Neural progenitor cell (in vitro differentiated cells): Measurements from ENCODE around the gene ANKS1B. TPM values are rescaled to one million over a fixed set of nuclear protein-coding genes. Genes with fewer than 3 reads are reported as not detected.
"Not testable (repeated sequence)": the region's sequence is repeated elsewhere in the genome, so short reads cannot be mapped to it uniquely, and the experiment has no call there.

ENCODE experiments used
- DNase-seq: peaks from one replicate; pipeline ENCODE4 v3.0.0-alpha.2; 2016; ENCODE audit warnings: low spot score
- H2AFZ ChIP-seq: fragments of 200-600 bp; sonication (generic); replicated peaks from 2 replicates; pipeline ENCODE4 v1.6.1; 2016; ENCODE audit warnings: antibody characterized with exemption
- H3F3A ChIP-seq: fragments of 200-600 bp; sonication (generic); 2 replicates; pipeline ENCODE4 v1.6.1; 2016; ENCODE audit warnings: antibody characterized with exemption, low read depth
- H3K27ac ChIP-seq: fragments of 200-600 bp; sonication (generic); 2 replicates; pipeline ENCODE4 v1.5.1; 2016; ENCODE audit warnings: mild to moderate bottlenecking
- H3K27me3 ChIP-seq: fragments of 200-600 bp; sonication (generic); 2 replicates; pipeline ENCODE4 v1.6.1; 2016; ENCODE audit warnings: mild to moderate bottlenecking, moderate library complexity
- H3K36me3 ChIP-seq: fragments of 200-600 bp; sonication (generic); 2 replicates; pipeline ENCODE4 v1.5.1; 2016
- H3K4me1 ChIP-seq: fragments of 200-600 bp; sonication (generic); 2 replicates; pipeline ENCODE4 v1.6.1; 2016; ENCODE audit warnings: mixed run types
- H3K4me2 ChIP-seq: fragments of 200-600 bp; sonication (generic); 2 replicates; pipeline ENCODE4 v1.6.1; 2016
- H3K4me3 ChIP-seq: fragments of 200-600 bp; sonication (generic); 2 replicates; pipeline ENCODE4 v1.5.1; 2016
- H3K79me2 ChIP-seq: fragments of 200-600 bp; sonication (generic); 2 replicates; pipeline ENCODE4 v1.6.1; 2016; ENCODE audit warnings: low read depth
- H3K9ac ChIP-seq: fragments of 200-600 bp; sonication (generic); 2 replicates; pipeline ENCODE4 v1.6.1; 2016
- H3K9me3 ChIP-seq: fragments of 200-600 bp; sonication (generic); 2 replicates; pipeline ENCODE4 v1.5.1; 2016; ENCODE audit warnings: low read depth
- H4K20me1 ChIP-seq: fragments of 200-600 bp; sonication (generic); 2 replicates; pipeline ENCODE4 v1.6.1; 2016; ENCODE audit warnings: low read depth
- H3K27ac Mint-ChIP-seq: 3 replicates; pipeline ENCODE4 v1.8.0; 2021; ENCODE audit warnings: mixed read lengths
- H3K27me3 Mint-ChIP-seq: 2 replicates; pipeline ENCODE4 v1.8.0; 2022; ENCODE audit warnings: low read depth, mild to moderate bottlenecking, inconsistent platforms, moderate library complexity, mixed read lengths; ENCODE audit not compliant: insufficient read depth
- H3K36me3 Mint-ChIP-seq: 3 replicates; pipeline ENCODE4 v1.8.0; 2021; ENCODE audit warnings: mixed read lengths
- H3K4me1 Mint-ChIP-seq: 3 replicates; pipeline ENCODE4 v1.8.0; 2021; ENCODE audit warnings: mixed read lengths
- H3K4me3 Mint-ChIP-seq: 3 replicates; pipeline ENCODE4 v1.8.0; 2021; ENCODE audit warnings: mild to moderate bottlenecking, moderate library complexity, mixed read lengths
- H3K9me3 Mint-ChIP-seq: 3 replicates; pipeline ENCODE4 v1.8.0; 2020; ENCODE audit warnings: mixed read lengths
- CTCF ChIP-seq: fragments of 200-600 bp; sonication (generic); IDR thresholded peaks from 2 replicates; pipeline ENCODE4 v1.5.1; 2017; ENCODE audit warnings: antibody characterized with exemption, mild to moderate bottlenecking
- EZH2 ChIP-seq: fragments of 200-600 bp; sonication (generic); IDR thresholded peaks from 2 replicates; pipeline ENCODE4 v1.6.1; 2017; ENCODE audit warnings: antibody characterized with exemption, mild to moderate bottlenecking, moderate library complexity
- EZH2phosphoT487 ChIP-seq: fragments of 200-600 bp; sonication (generic); IDR thresholded peaks from 2 replicates; pipeline ENCODE4 v1.6.1; 2017; ENCODE audit warnings: antibody characterized with exemption
- total RNA-seq: library from RNA; depleted of rRNA; stranded (reverse); fragments of >200 nt; gene quantifications from 2 replicates; pipeline ENCODE4 v1.2.3, GENCODE V29; 2015; ENCODE audit warnings: low replicate concordance

ANKS1B gene
- total RNA-seq, 1 donor from 2014 or later: 7.9 TPM

- Histone ChIP-seq H3F3A (no peaks in the 10 kb centered on the region), H3K27me3 (no peaks in the 10 kb centered on the region), H4K20me1 (no peaks in the 10 kb centered on the region), H3K9ac (no peak overlapping the region), H3K9me3 (no peaks in the 10 kb centered on the region), H3K27ac (no peak overlapping the region), H3K4me1 (peaks cover 4% of the 10 kb centered on the region), H3K79me2 (no peaks in the 10 kb centered on the region), H3K36me3 (no peaks in the 10 kb centered on the region), H2AFZ (no peak overlapping the region), H3K4me3 (no peak overlapping the region), H3K4me2 (no peak overlapping the region)
- no peak for TF ChIP-seq EZH2phosphoT487
- TF ChIP-seq CTCF: no peak
- no peak for TF ChIP-seq EZH2
- DNase-seq: no peak
- Mint-ChIP-seq H3K4me1 (no peaks in the 10 kb centered on the region), H3K27ac (no peak overlapping the region), H3K4me3 (no peak overlapping the region), H3K36me3 (no peaks in the 10 kb centered on the region), H3K9me3 (no peaks in the 10 kb centered on the region), H3K27me3 (no peaks in the 10 kb centered on the region)
Measured at GRCh38 chr12:99804715-99805114, 180.0 kb downstream of the ANKS1B start.

- Mint-ChIP-seq H3K27ac (no peak overlapping the region), H3K4me1 (no peaks in the 10 kb centered on the region), H3K4me3 (no peak overlapping the region), H3K36me3 (no peaks in the 10 kb centered on the region), H3K27me3 (peaks cover 3% of the 10 kb centered on the region), H3K9me3 (no peaks in the 10 kb centered on the region)
- no peak for DNase-seq
- TF ChIP-seq EZH2 (no peak), CTCF (no peak), EZH2phosphoT487 (no peak)
- H3K4me3 ChIP-seq: no peak overlapping the region
- no peaks in the 10 kb centered on the region for H3K27me3 ChIP-seq
- peaks cover 4% of the 10 kb centered on the region for H3K4me1 ChIP-seq
- no peak overlapping the region for H3K9ac ChIP-seq
- H3K4me2 ChIP-seq: no peak overlapping the region
- no peak overlapping the region for H3K27ac ChIP-seq
- H3K79me2 ChIP-seq: no peaks in the 10 kb centered on the region
- H3F3A ChIP-seq: no peaks in the 10 kb centered on the region
- H3K9me3 ChIP-seq: no peaks in the 10 kb centered on the region
- H2AFZ ChIP-seq: no peak overlapping the region
- H3K36me3 ChIP-seq: no peaks in the 10 kb centered on the region
- H4K20me1 ChIP-seq: no peaks in the 10 kb centered on the region
Measured at GRCh38 chr12:99800605-99801004, 184.1 kb downstream of the ANKS1B start.

- H3F3A ChIP-seq, H4K20me1 ChIP-seq, H3K4me3 Mint-ChIP-seq, H3K9me3 ChIP-seq, H3K4me1 ChIP-seq, H3K9me3 Mint-ChIP-seq, H3K36me3 ChIP-seq, H3K79me2 ChIP-seq, H3K4me1 Mint-ChIP-seq, H2AFZ ChIP-seq, H3K27me3 Mint-ChIP-seq, H3K4me3 ChIP-seq, H3K27ac Mint-ChIP-seq, DNase-seq, H3K27ac ChIP-seq, H3K9ac ChIP-seq, H3K27me3 ChIP-seq, H3K4me2 ChIP-seq, H3K36me3 Mint-ChIP-seq: not testable (repeated sequence)
Measured at GRCh38 chr12:99797931-99798330, 186.8 kb downstream of the ANKS1B start.

GRCh38 chr12:99783421-99783820 is 201.3 kb downstream of the ANKS1B start:
- H3K9me3 ChIP-seq: no peaks in the 10 kb centered on the region
- Mint-ChIP-seq H3K27me3 (no peaks in the 10 kb centered on the region), H3K27ac (no peak overlapping the region), H3K9me3 (no peaks in the 10 kb centered on the region), H3K4me1 (no peaks in the 10 kb centered on the region), H3K4me3 (no peak overlapping the region), H3K36me3 (no peaks in the 10 kb centered on the region)
- DNase-seq: no peak
- no peak overlapping the region for H3K4me3 ChIP-seq
- H3K27ac ChIP-seq: no peak overlapping the region
- no peaks in the 10 kb centered on the region for H3F3A ChIP-seq
- H2AFZ ChIP-seq: no peak overlapping the region
- H3K9ac ChIP-seq: no peak overlapping the region
- no peaks in the 10 kb centered on the region for H3K36me3 ChIP-seq
- H3K4me2 ChIP-seq: no peak overlapping the region
- H3K79me2 ChIP-seq: no peaks in the 10 kb centered on the region
- H3K27me3 ChIP-seq: no peaks in the 10 kb centered on the region
- no peaks in the 10 kb centered on the region for H3K4me1 ChIP-seq
- H4K20me1 ChIP-seq: no peaks in the 10 kb centered on the region
- no peak for TF ChIP-seq EZH2phosphoT487
- no peak for TF ChIP-seq CTCF
- TF ChIP-seq EZH2: no peak
